Measurements from ENCODE around the gene EPYC.

Gene EPYC

GRCh38 chr12:90943255-90943654, 61.5 kb downstream of the EPYC start:
- H3K36me3 ChIP-seq (ENCODE audit: control insufficient read depth, insufficient read depth, low read length): no peaks in the 10 kb centered on the region
- no peak overlapping the region for H3K4me3 ChIP-seq (ENCODE audit: insufficient read depth, low read depth, low read length)
- no peak overlapping the region for H3K27ac ChIP-seq (ENCODE audit: insufficient read depth, low read depth, low read length, poor library complexity, severe bottlenecking)
- H3K4me1 ChIP-seq (ENCODE audit: control insufficient read depth, insufficient read depth, low read length): no peaks in the 10 kb centered on the region
- no peaks in the 10 kb centered on the region for H3K9me3 ChIP-seq (ENCODE audit: control insufficient read depth, low read length)
- WGBS, 2 experiments: 80 to 100% methylated on average over 1 of the region's 1 CpG
- no peaks in the 10 kb centered on the region for H3K27me3 ChIP-seq (ENCODE audit: control insufficient read depth, insufficient read depth, low read length, poor library complexity, severe bottlenecking)

DNA sequence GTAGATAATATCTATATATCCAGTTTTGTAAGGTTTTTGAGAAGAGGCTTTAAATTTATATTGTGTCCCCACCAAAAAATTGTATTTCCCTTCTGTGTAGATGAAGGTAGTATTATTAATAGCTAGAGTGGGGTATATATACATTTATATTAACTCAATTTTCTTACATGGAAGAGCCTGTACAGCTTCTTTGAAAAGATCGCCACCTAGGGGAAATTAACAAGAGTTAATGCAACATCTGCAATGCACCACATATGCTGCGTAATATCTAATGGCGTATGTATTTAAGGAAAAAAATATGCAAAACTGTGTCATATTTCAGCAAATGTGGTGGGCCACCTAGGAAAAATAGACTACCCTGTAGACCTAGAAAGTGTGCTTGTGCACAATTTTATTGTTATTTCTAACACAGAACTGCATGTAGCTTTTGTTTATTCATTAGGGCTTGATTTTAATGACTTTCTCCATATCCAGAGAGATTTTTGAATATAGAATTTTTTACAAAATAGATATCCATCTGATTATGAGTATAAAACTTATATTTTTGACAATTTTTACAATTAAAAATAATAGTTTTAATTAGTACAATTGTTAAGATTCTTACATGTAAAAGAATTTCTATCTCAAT, 63.8 kb downstream of the EPYC start:
- H3K27me3 ChIP-seq (ENCODE audit: control insufficient read depth, insufficient read depth, low read length, poor library complexity, severe bottlenecking): no peaks in the 10 kb centered on the region
- H3K4me1 ChIP-seq (ENCODE audit: control insufficient read depth, insufficient read depth, low read length): no peaks in the 10 kb centered on the region
- no peaks in the 10 kb centered on the region for H3K9me3 ChIP-seq (ENCODE audit: control insufficient read depth, low read length)
- no peak overlapping the region for H3K27ac ChIP-seq (ENCODE audit: insufficient read depth, low read depth, low read length, poor library complexity, severe bottlenecking)
- WGBS, 2 experiments: 57 to 66% methylated on average over 3 of the region's 3 CpGs
- H3K36me3 ChIP-seq (ENCODE audit: control insufficient read depth, insufficient read depth, low read length): no peaks in the 10 kb centered on the region
- H3K4me3 ChIP-seq (ENCODE audit: insufficient read depth, low read depth, low read length): no peak overlapping the region

GRCh38 chr12:90939382-90939781, 65.4 kb downstream of the EPYC start:
- H3K9me3 ChIP-seq (ENCODE audit: control insufficient read depth, low read length): no peaks in the 10 kb centered on the region
- WGBS, 2 experiments: 92 to 96% methylated on average over 1 of the region's 1 CpG

GRCh38 chr12:90938451-90938850, 66.3 kb downstream of the EPYC start:
- no peak overlapping the region for H3K4me3 ChIP-seq (ENCODE audit: insufficient read depth, low read depth, low read length)
- H3K27ac ChIP-seq (ENCODE audit: insufficient read depth, low read depth, low read length, poor library complexity, severe bottlenecking): no peak overlapping the region
- no peaks in the 10 kb centered on the region for H3K27me3 ChIP-seq (ENCODE audit: control insufficient read depth, insufficient read depth, low read length, poor library complexity, severe bottlenecking)
- 91 to 96% methylated on average over 6 of the region's 6 CpGs for WGBS, 2 experiments
- no peaks in the 10 kb centered on the region for H3K9me3 ChIP-seq (ENCODE audit: control insufficient read depth, low read length)
- H3K36me3 ChIP-seq (ENCODE audit: control insufficient read depth, insufficient read depth, low read length): no peaks in the 10 kb centered on the region
- no peaks in the 10 kb centered on the region for H3K4me1 ChIP-seq (ENCODE audit: control insufficient read depth, insufficient read depth, low read length)

More at GRCh38 chr12:90939382-90939781, 65.4 kb downstream of the EPYC start:
- Histone ChIP-seq H3K4me1 (ENCODE audit: control insufficient read depth, insufficient read depth, low read length) (no peaks in the 10 kb centered on the region), H3K4me3 (ENCODE audit: insufficient read depth, low read depth, low read length) (no peak overlapping the region), H3K27me3 (ENCODE audit: control insufficient read depth, insufficient read depth, low read length, poor library complexity, severe bottlenecking) (no peaks in the 10 kb centered on the region), H3K36me3 (ENCODE audit: control insufficient read depth, insufficient read depth, low read length) (no peaks in the 10 kb centered on the region), H3K27ac (ENCODE audit: insufficient read depth, low read depth, low read length, poor library complexity, severe bottlenecking) (no peak overlapping the region)

- Histone ChIP-seq H3K27me3 (ENCODE audit: control insufficient read depth, insufficient read depth, low read length, poor library complexity, severe bottlenecking) (no peaks in the 10 kb centered on the region), H3K27ac (ENCODE audit: insufficient read depth, low read depth, low read length, poor library complexity, severe bottlenecking) (no peak overlapping the region), H3K4me3 (ENCODE audit: insufficient read depth, low read depth, low read length) (no peak overlapping the region), H3K9me3 (ENCODE audit: control insufficient read depth, low read length) (no peaks in the 10 kb centered on the region), H3K4me1 (ENCODE audit: control insufficient read depth, insufficient read depth, low read length) (no peaks in the 10 kb centered on the region), H3K36me3 (ENCODE audit: control insufficient read depth, insufficient read depth, low read length) (no peaks in the 10 kb centered on the region)
- WGBS, 2 experiments: 87 to 95% methylated on average over 2 of the region's 2 CpGs
Measured at GRCh38 chr12:90937651-90938050, 67.1 kb downstream of the EPYC start.

DNA sequence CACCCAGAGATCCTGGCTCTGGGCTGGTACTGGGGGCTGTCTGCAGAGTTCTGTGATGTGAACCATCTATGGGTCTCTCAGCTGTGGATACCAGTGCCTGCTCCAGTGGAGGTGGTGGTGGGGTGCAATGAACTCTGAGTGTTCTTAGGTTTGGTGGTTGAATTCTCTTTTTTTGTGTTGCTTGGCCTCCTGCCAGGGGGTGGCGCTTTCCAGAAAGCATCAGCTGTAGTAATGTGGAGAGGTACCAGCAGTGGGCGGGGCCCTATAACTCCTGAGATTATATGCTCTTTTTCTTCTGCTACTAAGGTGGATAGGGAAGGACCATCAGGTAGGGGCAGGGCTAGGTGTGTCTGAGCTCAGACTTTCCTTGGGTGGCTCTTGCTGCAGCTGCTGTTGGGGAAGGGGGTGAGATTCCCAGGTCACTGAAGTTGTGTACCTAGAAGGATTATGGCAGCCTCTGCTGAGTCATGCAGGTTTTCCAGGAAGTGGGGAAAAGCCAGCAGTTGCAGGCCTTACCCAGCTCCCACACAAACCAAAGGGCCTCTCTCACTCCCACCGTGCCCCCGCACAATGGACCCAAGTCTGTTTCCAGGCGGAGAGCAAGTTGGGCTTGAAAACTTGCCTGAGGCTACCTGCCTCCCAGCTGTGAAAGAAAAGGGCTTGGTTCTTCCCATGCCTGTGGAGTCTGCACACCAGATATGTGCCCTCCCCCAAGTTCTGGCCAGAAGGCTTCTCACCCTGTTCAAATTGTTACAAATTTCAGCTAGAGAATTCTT, 68.4 kb downstream of the EPYC start:
- Histone ChIP-seq H3K36me3 (ENCODE audit: control insufficient read depth, insufficient read depth, low read length) (no peaks in the 10 kb centered on the region), H3K4me1 (ENCODE audit: control insufficient read depth, insufficient read depth, low read length) (no peaks in the 10 kb centered on the region), H3K27me3 (ENCODE audit: control insufficient read depth, insufficient read depth, low read length, poor library complexity, severe bottlenecking) (no peaks in the 10 kb centered on the region), H3K4me3 (ENCODE audit: insufficient read depth, low read depth, low read length) (no peak overlapping the region), H3K27ac (ENCODE audit: insufficient read depth, low read depth, low read length, poor library complexity, severe bottlenecking) (no peak overlapping the region), H3K9me3 (ENCODE audit: control insufficient read depth, low read length) (no peaks in the 10 kb centered on the region)
- 87 to 92% methylated on average over 5 of the region's 5 CpGs for WGBS, 2 experiments

DNA sequence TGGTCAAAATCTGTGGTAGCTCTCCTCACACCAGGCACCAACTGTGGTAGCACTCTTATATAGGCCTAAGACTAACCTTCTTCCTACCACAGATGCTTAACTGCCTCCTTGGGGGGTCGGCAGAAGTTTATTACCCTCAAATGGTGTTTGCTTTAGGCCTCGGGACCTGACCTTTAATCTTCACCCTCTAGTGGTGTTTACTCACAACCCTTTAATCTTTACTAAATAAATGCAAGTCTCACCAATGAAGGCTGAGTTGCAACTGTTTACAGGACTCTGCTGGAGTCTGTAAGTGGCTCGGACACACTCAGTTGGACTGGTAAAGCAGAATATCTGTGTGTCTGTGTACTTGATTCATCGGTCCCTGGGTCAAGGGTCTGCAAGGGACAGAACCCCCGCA, 79.2 kb downstream of the EPYC start:
- H3K9me3 ChIP-seq (ENCODE audit: control insufficient read depth, low read length): no peaks in the 10 kb centered on the region
- H3K4me3 ChIP-seq (ENCODE audit: insufficient read depth, low read depth, low read length): no peak overlapping the region
- WGBS, 2 experiments: 84 to 85% methylated on average over 5 of the region's 5 CpGs
- H3K27me3 ChIP-seq (ENCODE audit: control insufficient read depth, insufficient read depth, low read length, poor library complexity, severe bottlenecking): no peaks in the 10 kb centered on the region
- H3K4me1 ChIP-seq (ENCODE audit: control insufficient read depth, insufficient read depth, low read length): no peaks in the 10 kb centered on the region
- H3K27ac ChIP-seq (ENCODE audit: insufficient read depth, low read depth, low read length, poor library complexity, severe bottlenecking): no peak overlapping the region
- no peaks in the 10 kb centered on the region for H3K36me3 ChIP-seq (ENCODE audit: control insufficient read depth, insufficient read depth, low read length)

DNA sequence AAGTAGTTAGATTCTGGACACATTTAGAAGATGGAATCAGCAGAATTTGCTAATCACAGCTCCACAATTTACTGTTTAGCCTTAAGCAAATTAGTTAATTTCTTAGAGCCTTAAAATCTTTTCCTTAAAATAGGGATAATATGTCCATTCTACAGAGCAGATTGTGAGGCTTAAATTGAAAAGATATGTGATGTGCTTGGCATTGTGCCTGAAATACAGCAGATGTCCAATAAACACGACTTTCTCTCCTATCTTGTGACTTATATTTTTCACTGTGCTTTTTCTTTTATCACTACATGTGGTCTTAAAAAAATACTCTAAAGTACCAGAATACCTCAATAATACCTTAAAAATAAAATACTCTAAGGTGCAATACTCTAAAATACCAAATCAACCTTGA, 80.4 kb downstream of the EPYC start:
- Histone ChIP-seq H3K27me3 (ENCODE audit: control insufficient read depth, insufficient read depth, low read length, poor library complexity, severe bottlenecking) (no peaks in the 10 kb centered on the region), H3K9me3 (ENCODE audit: control insufficient read depth, low read length) (no peaks in the 10 kb centered on the region), H3K27ac (ENCODE audit: insufficient read depth, low read depth, low read length, poor library complexity, severe bottlenecking) (no peak overlapping the region), H3K4me1 (ENCODE audit: control insufficient read depth, insufficient read depth, low read length) (no peaks in the 10 kb centered on the region), H3K4me3 (ENCODE audit: insufficient read depth, low read depth, low read length) (no peak overlapping the region), H3K36me3 (ENCODE audit: control insufficient read depth, insufficient read depth, low read length) (no peaks in the 10 kb centered on the region)
- 80 to 100% methylated on average over 1 of the region's 1 CpG for WGBS, 2 experiments

DNA sequence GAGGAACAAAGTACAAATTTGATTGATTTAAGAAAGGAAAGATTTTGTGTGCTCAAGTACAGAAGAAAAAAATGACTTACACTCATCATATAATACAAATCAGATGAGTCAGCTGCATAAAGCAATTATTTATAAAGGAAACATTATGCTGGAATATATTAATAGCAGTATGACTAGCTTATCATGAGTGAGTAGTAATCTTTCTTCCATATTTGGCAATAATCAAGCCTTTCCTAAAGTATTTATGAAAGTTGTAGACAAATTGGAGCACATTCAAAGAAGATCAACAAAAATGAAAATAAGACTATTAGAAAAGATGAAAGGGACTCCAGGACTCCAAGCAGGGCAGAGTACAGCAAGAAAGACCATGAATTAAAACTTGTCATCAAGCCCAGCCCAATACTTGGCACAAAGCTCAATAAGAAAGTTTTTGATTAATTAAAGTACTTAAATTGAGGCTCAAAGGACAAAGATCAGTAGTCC, 82.6 kb downstream of the EPYC start:
- H3K4me3 ChIP-seq (ENCODE audit: insufficient read depth, low read depth, low read length): no peak overlapping the region
- no peaks in the 10 kb centered on the region for H3K27me3 ChIP-seq (ENCODE audit: control insufficient read depth, insufficient read depth, low read length, poor library complexity, severe bottlenecking)
- no peaks in the 10 kb centered on the region for H3K4me1 ChIP-seq (ENCODE audit: control insufficient read depth, insufficient read depth, low read length)
- H3K9me3 ChIP-seq (ENCODE audit: control insufficient read depth, low read length): no peaks in the 10 kb centered on the region
- no peaks in the 10 kb centered on the region for H3K36me3 ChIP-seq (ENCODE audit: control insufficient read depth, insufficient read depth, low read length)
- H3K27ac ChIP-seq (ENCODE audit: insufficient read depth, low read depth, low read length, poor library complexity, severe bottlenecking): no peak overlapping the region

- H3K27ac ChIP-seq (ENCODE audit: insufficient read depth, low read depth, low read length, poor library complexity, severe bottlenecking): no peak overlapping the region
- H3K9me3 ChIP-seq (ENCODE audit: control insufficient read depth, low read length): no peaks in the 10 kb centered on the region
- H3K4me3 ChIP-seq (ENCODE audit: insufficient read depth, low read depth, low read length): no peak overlapping the region
- no peaks in the 10 kb centered on the region for H3K27me3 ChIP-seq (ENCODE audit: control insufficient read depth, insufficient read depth, low read length, poor library complexity, severe bottlenecking)
- 91 to 100% methylated on average over 1 of the region's 1 CpG for WGBS, 2 experiments
- H3K4me1 ChIP-seq (ENCODE audit: control insufficient read depth, insufficient read depth, low read length): no peaks in the 10 kb centered on the region
- H3K36me3 ChIP-seq (ENCODE audit: control insufficient read depth, insufficient read depth, low read length): no peaks in the 10 kb centered on the region
Measured at GRCh38 chr12:90921536-90921935, 83.2 kb downstream of the EPYC start.

All from ectodermal cell (in vitro differentiated cells).